ENCODE data around the gene ZFAND5. TPM values are rescaled to one million over a fixed set of nuclear protein-coding genes. Genes with fewer than 3 reads are reported as not detected.

Gene ZFAND5
- total and polyA plus RNA-seq, 2 of the 13 experiments (the other 11 are each of a cell fraction or from before 2014, with no cell fraction given) = 53.4 to 60.2 TPM

GRCh38 chr9:72396247-72397091, 31.5 kb upstream of the ZFAND5 start (continued):
- TF ChIP-seq, protein P1, sequence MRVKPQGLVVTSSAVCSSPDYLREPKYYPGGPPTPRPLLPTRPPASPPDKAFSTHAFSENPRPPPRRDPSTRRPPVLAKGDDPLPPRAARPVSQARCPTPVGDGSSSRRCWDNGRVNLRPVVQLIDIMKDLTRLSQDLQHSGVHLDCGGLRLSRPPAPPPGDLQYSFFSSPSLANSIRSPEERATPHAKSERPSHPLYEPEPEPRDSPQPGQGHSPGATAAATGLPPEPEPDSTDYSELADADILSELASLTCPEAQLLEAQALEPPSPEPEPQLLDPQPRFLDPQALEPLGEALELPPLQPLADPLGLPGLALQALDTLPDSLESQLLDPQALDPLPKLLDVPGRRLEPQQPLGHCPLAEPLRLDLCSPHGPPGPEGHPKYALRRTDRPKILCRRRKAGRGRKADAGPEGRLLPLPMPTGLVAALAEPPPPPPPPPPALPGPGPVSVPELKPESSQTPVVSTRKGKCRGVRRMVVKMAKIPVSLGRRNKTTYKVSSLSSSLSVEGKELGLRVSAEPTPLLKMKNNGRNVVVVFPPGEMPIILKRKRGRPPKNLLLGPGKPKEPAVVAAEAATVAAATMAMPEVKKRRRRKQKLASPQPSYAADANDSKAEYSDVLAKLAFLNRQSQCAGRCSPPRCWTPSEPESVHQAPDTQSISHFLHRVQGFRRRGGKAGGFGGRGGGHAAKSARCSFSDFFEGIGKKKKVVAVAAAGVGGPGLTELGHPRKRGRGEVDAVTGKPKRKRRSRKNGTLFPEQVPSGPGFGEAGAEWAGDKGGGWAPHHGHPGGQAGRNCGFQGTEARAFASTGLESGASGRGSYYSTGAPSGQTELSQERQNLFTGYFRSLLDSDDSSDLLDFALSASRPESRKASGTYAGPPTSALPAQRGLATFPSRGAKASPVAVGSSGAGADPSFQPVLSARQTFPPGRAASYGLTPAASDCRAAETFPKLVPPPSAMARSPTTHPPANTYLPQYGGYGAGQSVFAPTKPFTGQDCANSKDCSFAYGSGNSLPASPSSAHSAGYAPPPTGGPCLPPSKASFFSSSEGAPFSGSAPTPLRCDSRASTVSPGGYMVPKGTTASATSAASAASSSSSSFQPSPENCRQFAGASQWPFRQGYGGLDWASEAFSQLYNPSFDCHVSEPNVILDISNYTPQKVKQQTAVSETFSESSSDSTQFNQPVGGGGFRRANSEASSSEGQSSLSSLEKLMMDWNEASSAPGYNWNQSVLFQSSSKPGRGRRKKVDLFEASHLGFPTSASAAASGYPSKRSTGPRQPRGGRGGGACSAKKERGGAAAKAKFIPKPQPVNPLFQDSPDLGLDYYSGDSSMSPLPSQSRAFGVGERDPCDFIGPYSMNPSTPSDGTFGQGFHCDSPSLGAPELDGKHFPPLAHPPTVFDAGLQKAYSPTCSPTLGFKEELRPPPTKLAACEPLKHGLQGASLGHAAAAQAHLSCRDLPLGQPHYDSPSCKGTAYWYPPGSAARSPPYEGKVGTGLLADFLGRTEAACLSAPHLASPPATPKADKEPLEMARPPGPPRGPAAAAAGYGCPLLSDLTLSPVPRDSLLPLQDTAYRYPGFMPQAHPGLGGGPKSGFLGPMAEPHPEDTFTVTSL (CRISPR knock-in tag; IDR thresholded peaks at IDR 0.05; ENCODE audit: borderline replicate concordance) = peak; percentile 83
- TF ChIP-seq MTA3 (CRISPR knock-in tag; IDR thresholded peaks at IDR 0.05) = no peak
- TF ChIP-seq HMG20A (CRISPR knock-in tag; IDR thresholded peaks at IDR 0.05; ENCODE audit: borderline replicate concordance) = peak; percentile 81
- no peak for TF ChIP-seq HHEX (CRISPR knock-in tag; IDR thresholded peaks at IDR 0.05)
- TF ChIP-seq JUN (CRISPR knock-in tag; IDR thresholded peaks at IDR 0.05) = peak; percentile 71
- TF ChIP-seq ATF4 (CRISPR knock-in tag; IDR thresholded peaks at IDR 0.05) = 0 out of 4 replicates have a peak, but pooled peaks of 1 of the 2 experiments have one; percentile 16
- TF ChIP-seq ZNF382 (CRISPR knock-in tag; IDR thresholded peaks at IDR 0.05; ENCODE audit: borderline replicate concordance) = no peak
- TF ChIP-seq NR2F6 (IDR thresholded peaks at IDR 0.05) = peak; percentile 27; the same call in 1 of the 2 replicates
- no peak for TF ChIP-seq NR2F6 (CRISPR knock-in tag; IDR thresholded peaks at IDR 0.05)
- TF ChIP-seq SSRP1 (CRISPR knock-in tag; IDR thresholded peaks at IDR 0.05) = no peak
- TF ChIP-seq FOXP1 (IDR thresholded peaks at IDR 0.05) = no peak
- TF ChIP-seq FOXP1 (CRISPR knock-in tag; IDR thresholded peaks at IDR 0.05) = peak; percentile 92
- peak; percentile 14; the same call in 1 of the 2 replicates for TF ChIP-seq NCOA2 (CRISPR knock-in tag; IDR thresholded peaks at IDR 0.05)
- TF ChIP-seq MIER2 (CRISPR knock-in tag; IDR thresholded peaks at IDR 0.05) = no peak
- no peak for TF ChIP-seq FOXA1 (IDR thresholded peaks at IDR 0.05)
- TF ChIP-seq FOXA1 (CRISPR knock-in tag; IDR thresholded peaks at IDR 0.05) = peak; percentile 75
- no peak for TF ChIP-seq PHF5A (CRISPR knock-in tag; IDR thresholded peaks at IDR 0.05; ENCODE audit: low read depth, unreplicated experiment)
- TF ChIP-seq NFIC (IDR thresholded peaks at IDR 0.05; ENCODE audit: low read length) = peak; percentile 51; the same call in 1 of the 2 replicates
- TF ChIP-seq SETDB1 (CRISPR knock-in tag; IDR thresholded peaks at IDR 0.05; ENCODE audit: borderline replicate concordance) = no peak
- TF ChIP-seq RXRB (CRISPR knock-in tag; IDR thresholded peaks at IDR 0.05; ENCODE audit: borderline replicate concordance) = peak; percentile 66; the same call in 1 of the 2 replicates
- TF ChIP-seq, protein P2, sequence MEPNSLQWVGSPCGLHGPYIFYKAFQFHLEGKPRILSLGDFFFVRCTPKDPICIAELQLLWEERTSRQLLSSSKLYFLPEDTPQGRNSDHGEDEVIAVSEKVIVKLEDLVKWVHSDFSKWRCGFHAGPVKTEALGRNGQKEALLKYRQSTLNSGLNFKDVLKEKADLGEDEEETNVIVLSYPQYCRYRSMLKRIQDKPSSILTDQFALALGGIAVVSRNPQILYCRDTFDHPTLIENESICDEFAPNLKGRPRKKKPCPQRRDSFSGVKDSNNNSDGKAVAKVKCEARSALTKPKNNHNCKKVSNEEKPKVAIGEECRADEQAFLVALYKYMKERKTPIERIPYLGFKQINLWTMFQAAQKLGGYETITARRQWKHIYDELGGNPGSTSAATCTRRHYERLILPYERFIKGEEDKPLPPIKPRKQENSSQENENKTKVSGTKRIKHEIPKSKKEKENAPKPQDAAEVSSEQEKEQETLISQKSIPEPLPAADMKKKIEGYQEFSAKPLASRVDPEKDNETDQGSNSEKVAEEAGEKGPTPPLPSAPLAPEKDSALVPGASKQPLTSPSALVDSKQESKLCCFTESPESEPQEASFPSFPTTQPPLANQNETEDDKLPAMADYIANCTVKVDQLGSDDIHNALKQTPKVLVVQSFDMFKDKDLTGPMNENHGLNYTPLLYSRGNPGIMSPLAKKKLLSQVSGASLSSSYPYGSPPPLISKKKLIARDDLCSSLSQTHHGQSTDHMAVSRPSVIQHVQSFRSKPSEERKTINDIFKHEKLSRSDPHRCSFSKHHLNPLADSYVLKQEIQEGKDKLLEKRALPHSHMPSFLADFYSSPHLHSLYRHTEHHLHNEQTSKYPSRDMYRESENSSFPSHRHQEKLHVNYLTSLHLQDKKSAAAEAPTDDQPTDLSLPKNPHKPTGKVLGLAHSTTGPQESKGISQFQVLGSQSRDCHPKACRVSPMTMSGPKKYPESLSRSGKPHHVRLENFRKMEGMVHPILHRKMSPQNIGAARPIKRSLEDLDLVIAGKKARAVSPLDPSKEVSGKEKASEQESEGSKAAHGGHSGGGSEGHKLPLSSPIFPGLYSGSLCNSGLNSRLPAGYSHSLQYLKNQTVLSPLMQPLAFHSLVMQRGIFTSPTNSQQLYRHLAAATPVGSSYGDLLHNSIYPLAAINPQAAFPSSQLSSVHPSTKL (CRISPR knock-in tag; IDR thresholded peaks at IDR 0.05) = peak; percentile 97

Measured in HepG2 (cell line).